GM23248 (cell line): ENCODE results near the gene DHRS4L2. TPM values are rescaled to one million over a fixed set of nuclear protein-coding genes. Genes with fewer than 3 reads are reported as not detected.
A peak's percentile ranks its signal among the peaks of the same experiment; 100 is the strongest.
"Not testable (repeated sequence)": the region's sequence is repeated elsewhere in the genome, so short reads cannot be mapped to it uniquely, and the experiment has no call there.

Experiments used
- DNase-seq: peaks from one replicate; pipeline ENCODE4 v3.0.0-alpha.2; 2015
- H2AFZ ChIP-seq: fragments of 200-600 bp; sonication (generic); 2 replicates; pipeline ENCODE4 v1.6.1; 2016; ENCODE audit warnings: antibody characterized with exemption
- H3F3A ChIP-seq: fragments of 200-600 bp; sonication (generic); 2 replicates; pipeline ENCODE4 v1.6.1; 2016; ENCODE audit warnings: mild to moderate bottlenecking, antibody characterized with exemption, mixed run types; ENCODE audit not compliant: insufficient read depth
- H3K27ac ChIP-seq: fragments of 200-600 bp; sonication (generic); 2 replicates; pipeline ENCODE4 v1.5.1; 2016; ENCODE audit warnings: mild to moderate bottlenecking
- H3K27me3 ChIP-seq: fragments of 200-600 bp; sonication (generic); replicated peaks from 2 replicates; pipeline ENCODE4 v1.6.1; 2016; ENCODE audit warnings: mild to moderate bottlenecking; ENCODE audit not compliant: insufficient read depth
- H3K36me3 ChIP-seq: fragments of 200-600 bp; sonication (generic); 2 replicates; pipeline ENCODE4 v1.6.1; 2016; ENCODE audit warnings: low read depth, mild to moderate bottlenecking
- H3K4me1 ChIP-seq: fragments of 200-600 bp; sonication (generic); 2 replicates; pipeline ENCODE4 v1.6.1; 2016; ENCODE audit warnings: mild to moderate bottlenecking; ENCODE audit not compliant: insufficient read depth
- H3K4me2 ChIP-seq: fragments of 200-600 bp; sonication (generic); one replicate; pipeline ENCODE4 v1.6.1; 2016; ENCODE audit warnings: mild to moderate bottlenecking; ENCODE audit not compliant: unreplicated experiment
- H3K4me3 ChIP-seq: fragments of 200-600 bp; sonication (generic); 2 replicates; pipeline ENCODE4 v1.5.1; 2016; ENCODE audit warnings: mild to moderate bottlenecking
- H3K79me2 ChIP-seq: fragments of 200-600 bp; sonication (generic); 2 replicates; pipeline ENCODE4 v1.6.1; 2016; ENCODE audit warnings: mild to moderate bottlenecking; ENCODE audit not compliant: insufficient read depth
- H3K9ac ChIP-seq: fragments of 200-600 bp; sonication (generic); 2 replicates; pipeline ENCODE4 v1.6.1; 2016; ENCODE audit warnings: mild to moderate bottlenecking
- H3K9me2 ChIP-seq: fragments of 200-600 bp; sonication (generic); 2 replicates; pipeline ENCODE4 v1.6.1; 2016; ENCODE audit warnings: mixed run types, mild to moderate bottlenecking, moderate library complexity; ENCODE audit not compliant: insufficient read depth
- H3K9me3 ChIP-seq: fragments of 200-600 bp; sonication (generic); one replicate; pipeline ENCODE4 v1.6.1; 2017; ENCODE audit warnings: low read depth
- H4K20me1 ChIP-seq: fragments of 200-600 bp; sonication (generic); 2 replicates; pipeline ENCODE4 v1.6.0; 2016; ENCODE audit not compliant: insufficient read depth
- WGBS, 2 experiments: methylation state at CpG; one replicate each; pipeline ENCODE4 v1.1.6; 2015 to 2017; ENCODE audit warnings: low lambda C conversion rate in 2 of 2, low coverage in 1 of 2; ENCODE audit errors: missing lambda C conversion rate in 2 of 2; 5-methylcytosine and 5-hydroxymethylcytosine counted together
- in situ Hi-C: fragments of 300-500 bp; cut with MboI; formaldehyde crosslinking; loops from 2 replicates; pipeline ENCODE4 v1.15.0; 2020
- polyA plus RNA-seq: library from polyadenylated mRNA; unstranded; fragments of >200 nt; fragmentation: Nextera tagmentation; extraction: Ambion mirVana; gene quantifications from 2 replicates; pipeline ENCODE4 v1.2.1, GENCODE V29; 2016
- total RNA-seq: library from RNA; depleted of rRNA; stranded (reverse); fragments of >200 nt; shearing (Covaris generic); gene quantifications from 2 replicates; pipeline ENCODE4 v1.2.3, GENCODE V29; 2014

The DHRS4L2 gene
- total and polyA plus RNA-seq, 2 experiments from 2014 or later = 10.1 to 19.2 TPM

GRCh38 chr14:23993042-23993441 is 4.3 kb downstream of the DHRS4L2 start:
- in situ Hi-C loops, H3F3A ChIP-seq, H3K36me3 ChIP-seq, H3K4me2 ChIP-seq, H3K27ac ChIP-seq, H3K9me3 ChIP-seq, H3K4me3 ChIP-seq, H4K20me1 ChIP-seq, H3K27me3 ChIP-seq, H3K4me1 ChIP-seq, H3K9ac ChIP-seq, DNase-seq, H3K79me2 ChIP-seq, H2AFZ ChIP-seq, H3K9me2 ChIP-seq: not testable (repeated sequence)
- 51 to 53% methylated on average over 3 of the region's 3 CpGs for WGBS, 2 experiments

GRCh38 chr14:23996009-23996408 is 7.3 kb downstream of the DHRS4L2 start:
- H3K9ac ChIP-seq, H3K4me3 ChIP-seq, H3K4me1 ChIP-seq, DNase-seq, H3K79me2 ChIP-seq, H3K9me3 ChIP-seq, H3F3A ChIP-seq, in situ Hi-C loops, H3K36me3 ChIP-seq, H3K27ac ChIP-seq, H2AFZ ChIP-seq, H3K27me3 ChIP-seq, H3K9me2 ChIP-seq, H4K20me1 ChIP-seq, H3K4me2 ChIP-seq: not testable (repeated sequence)

GRCh38 chr14:23996825-23997224 is 8.1 kb downstream of the DHRS4L2 start:
- H3K27me3 ChIP-seq, H3F3A ChIP-seq, H3K79me2 ChIP-seq, H3K4me2 ChIP-seq, H3K9me2 ChIP-seq, in situ Hi-C loops, H3K9me3 ChIP-seq, H4K20me1 ChIP-seq, H3K36me3 ChIP-seq, H3K27ac ChIP-seq, H3K4me1 ChIP-seq, H2AFZ ChIP-seq, H3K4me3 ChIP-seq, DNase-seq, H3K9ac ChIP-seq: not testable (repeated sequence)
- 15 to 21% methylated on average over 1 of the region's 2 CpGs for WGBS, 2 experiments

- WGBS, 2 experiments = 36 to 50% methylated on average over 2 to 3 of the region's 5 CpGs
- H2AFZ ChIP-seq, H3K4me1 ChIP-seq, H3K9me2 ChIP-seq, H3K9ac ChIP-seq, DNase-seq, H3K27me3 ChIP-seq, H3F3A ChIP-seq, H3K27ac ChIP-seq, H3K4me2 ChIP-seq, H3K9me3 ChIP-seq, H3K79me2 ChIP-seq, H4K20me1 ChIP-seq, H3K36me3 ChIP-seq, H3K4me3 ChIP-seq, in situ Hi-C loops: not testable (repeated sequence)
Observed at GRCh38 chr14:23999640-24000039, 10.9 kb downstream of the DHRS4L2 start.

- H3K9ac ChIP-seq, H3K27me3 ChIP-seq, H3K4me1 ChIP-seq, H3F3A ChIP-seq, H3K79me2 ChIP-seq, H4K20me1 ChIP-seq, H3K4me3 ChIP-seq, in situ Hi-C loops, H3K9me3 ChIP-seq, H3K36me3 ChIP-seq, H3K9me2 ChIP-seq, DNase-seq, H3K27ac ChIP-seq, H3K4me2 ChIP-seq, H2AFZ ChIP-seq: not testable (repeated sequence)
Observed at GRCh38 chr14:24001078-24001477, 12.3 kb downstream of the DHRS4L2 start.

GRCh38 chr14:24001679-24002078 is 12.9 kb downstream of the DHRS4L2 start:
- H3K9me2 ChIP-seq, H3K27me3 ChIP-seq, H3K4me3 ChIP-seq, H3K36me3 ChIP-seq, H3K9ac ChIP-seq, DNase-seq, H4K20me1 ChIP-seq, H3K27ac ChIP-seq, H2AFZ ChIP-seq, H3K4me2 ChIP-seq, H3K4me1 ChIP-seq, H3F3A ChIP-seq, H3K79me2 ChIP-seq, H3K9me3 ChIP-seq, in situ Hi-C loops: not testable (repeated sequence)
- WGBS, 2 experiments = 79 to 100% methylated on average over 1 to 2 of the region's 2 CpGs

GRCh38 chr14:24006471-24006816 is 17.7 kb downstream of the DHRS4L2 start:
- H3F3A ChIP-seq, DNase-seq, H3K27ac ChIP-seq, H3K9me2 ChIP-seq, H4K20me1 ChIP-seq, H3K79me2 ChIP-seq, H3K27me3 ChIP-seq, H3K36me3 ChIP-seq, H3K9me3 ChIP-seq, H3K4me1 ChIP-seq, in situ Hi-C loops: not testable (repeated sequence)
- H3K4me3 ChIP-seq = peak overlapping the region; percentile 61
- peak overlapping the region; percentile 62 for H3K9ac ChIP-seq
- WGBS, 2 experiments = 0% methylated on average over 1 of the region's 15 CpGs
- H2AFZ ChIP-seq = peak overlapping the region; percentile 73
- H3K4me2 ChIP-seq = peak overlapping the region; percentile 70

- 9 to 13% methylated on average over 10 to 17 of the region's 62 CpGs for WGBS, 2 experiments
- H3K4me3 ChIP-seq = peak overlapping the region; percentile 61
- H3K9me2 ChIP-seq, H3F3A ChIP-seq, H3K4me1 ChIP-seq, H3K27me3 ChIP-seq, H3K79me2 ChIP-seq, in situ Hi-C loops, H3K27ac ChIP-seq, H3K36me3 ChIP-seq, H4K20me1 ChIP-seq, H3K9me3 ChIP-seq: not testable (repeated sequence)
- peak overlapping the region; percentile 70 for H3K4me2 ChIP-seq
- H3K9ac ChIP-seq = peak overlapping the region; percentile 62
- H2AFZ ChIP-seq = peak overlapping the region; percentile 73
- DNase-seq = peak; percentile 57
Observed at GRCh38 chr14:24006817-24007652, 18.3 kb downstream of the DHRS4L2 start.
